NCI-H510A (cell line): ENCODE measurements around the gene AEN.

Experiments used
- DNase-seq: peaks from one replicate; lab custom pipeline; 2025; lab: John Stamatoyannopoulos, UW

Gene AEN

GRCh38 chr15:88649753-88650551 is 28.8 kb downstream of the AEN start:
- no peak for DNase-seq

- DNase-seq = no peak
These were observed 29.4 kb downstream of the AEN start for GRCh38 chr15:88650556-88650955.

- DNase-seq = no peak
These were observed 30.1 kb downstream of the AEN start for GRCh38 chr15:88651136-88651732.

GRCh38 chr15:88651971-88652370 is 30.8 kb downstream of the AEN start:
- peak; percentile 30 for DNase-seq

GRCh38 chr15:88652456-88653199 is 31.5 kb downstream of the AEN start:
- peak; percentile 51 for DNase-seq

- DNase-seq = no peak
These were observed 32.3 kb downstream of the AEN start for GRCh38 chr15:88653200-88654064.

- no peak for DNase-seq
These were observed 33.4 kb downstream of the AEN start for GRCh38 chr15:88654430-88655102.

GRCh38 chr15:88655103-88655553 is 34.0 kb downstream of the AEN start:
- DNase-seq = no peak

- no peak for DNase-seq
These were observed 34.8 kb downstream of the AEN start for GRCh38 chr15:88655800-88656488.

- DNase-seq = no peak
These were observed 35.7 kb downstream of the AEN start for GRCh38 chr15:88656760-88657221.

GRCh38 chr15:88657326-88658069 is 36.4 kb downstream of the AEN start:
- DNase-seq = no peak

- DNase-seq = no peak
These were observed 37.2 kb downstream of the AEN start for GRCh38 chr15:88658070-88658965.

- no peak for DNase-seq
These were observed 38.1 kb downstream of the AEN start for GRCh38 chr15:88658972-88659931.

GRCh38 chr15:88661041-88661700 is 40.0 kb downstream of the AEN start:
- DNase-seq = no peak

- DNase-seq = no peak
These were observed 40.8 kb downstream of the AEN start for GRCh38 chr15:88661761-88662556.

GRCh38 chr15:88663141-88663621 is 42.0 kb downstream of the AEN start:
- no peak for DNase-seq
